ENCODE measurements around the gene KCTD1.

The KCTD1 gene

GRCh38 chr18:26548415-26549262, at the start of gene KCTD1:
TSS of gene KCTD1 (minus strand) at chr18:26548553. CDS start at chr18:26548536, 17 bp downstream.
- peak; percentile 70 for DNase-seq (ENCODE audit: low spot score)

GRCh38 chr18:26593365-26594320, 45.3 kb upstream of the KCTD1 start:
- DNase-seq (ENCODE audit: low spot score) = no peak

- no peak for DNase-seq (ENCODE audit: low spot score)
These were observed 36.4 kb upstream of the KCTD1 start for GRCh38 chr18:26584745-26585144.

GRCh38 chr18:26579941-26580618, 31.7 kb upstream of the KCTD1 start:
- no peak for DNase-seq (ENCODE audit: low spot score)

- no peak for DNase-seq (ENCODE audit: low spot score)
These were observed 27.5 kb upstream of the KCTD1 start for GRCh38 chr18:26575865-26576217.

- DNase-seq (ENCODE audit: low spot score) = no peak
These were observed 26.9 kb upstream of the KCTD1 start for GRCh38 chr18:26574958-26575864.

- no peak for DNase-seq (ENCODE audit: low spot score)
These were observed 20.7 kb upstream of the KCTD1 start for GRCh38 chr18:26568926-26569665.

GRCh38 chr18:26568513-26568912, 20.2 kb upstream of the KCTD1 start:
- no peak for DNase-seq (ENCODE audit: low spot score)

- DNase-seq (ENCODE audit: low spot score) = no peak
These were observed 18.7 kb upstream of the KCTD1 start for GRCh38 chr18:26566874-26567555.

- DNase-seq (ENCODE audit: low spot score) = no peak
These were observed 17.2 kb upstream of the KCTD1 start for GRCh38 chr18:26565514-26565913.

- no peak for DNase-seq (ENCODE audit: low spot score)
These were observed 14.7 kb upstream of the KCTD1 start for GRCh38 chr18:26563024-26563423.

- no peak for DNase-seq (ENCODE audit: low spot score)
These were observed 14.2 kb upstream of the KCTD1 start for GRCh38 chr18:26562568-26562967.

- DNase-seq (ENCODE audit: low spot score) = no peak
These were observed 13.4 kb upstream of the KCTD1 start for GRCh38 chr18:26561769-26562168.

GRCh38 chr18:26556573-26556972, 8.2 kb upstream of the KCTD1 start:
- DNase-seq (ENCODE audit: low spot score) = no peak

- no peak for DNase-seq (ENCODE audit: low spot score)
These were observed 7.6 kb upstream of the KCTD1 start for GRCh38 chr18:26555804-26556553.

- no peak for DNase-seq (ENCODE audit: low spot score)
These were observed 5.6 kb upstream of the KCTD1 start for GRCh38 chr18:26553943-26554342.

- DNase-seq (ENCODE audit: low spot score) = no peak
These were observed 3.3 kb upstream of the KCTD1 start for GRCh38 chr18:26551695-26552081.

GRCh38 chr18:26550998-26551694, 2.8 kb upstream of the KCTD1 start:
- no peak for DNase-seq (ENCODE audit: low spot score)
